Endothelial cell of umbilical vein (primary cell): ENCODE data around the gene FGFR1OP2. TPM values are rescaled to one million over a fixed set of nuclear protein-coding genes. Genes with fewer than 3 reads are reported as not detected.

Experiments used
- BruUV-seq: library from RNA; stranded (reverse); fragments of 400-500 nt; replicated peaks from 2 replicates; lab custom pipeline; 2021; lab: Mats Ljungman, UMichigan
- CTCF ChIA-PET: fragments of 300-600, 350-600 bp; sonication (Branson Sonifier 250); formaldehyde crosslinking; loops from one replicate; lab custom pipeline; 2021; ENCODE audit warnings: antibody characterized with exemption, inconsistent platforms; lab: Charles Lee
- POLR2A ChIA-PET: fragments of 300-600, 350-600 bp; sonication (Branson Sonifier 250); formaldehyde crosslinking; loops from one replicate; lab custom pipeline; 2021; ENCODE audit warnings: antibody characterized with exemption, inconsistent platforms; lab: Charles Lee
- DNase-seq: peaks from one replicate; pipeline ENCODE4 v3.0.0-alpha.2; 2011; ENCODE audit warnings: low read depth, low spot score
- FAIRE-seq: peaks from 2 replicates; lab custom pipeline; 2011; peaks lifted over from hg19 to GRCh38; lab: Jason Lieb, UNC
- H2AFZ ChIP-seq: 2 replicates; pipeline ENCODE4 v1.6.0; 2012; ENCODE audit warnings: low read depth, low read length, control low read depth, inconsistent platforms
- H3K27ac ChIP-seq: 2 replicates; pipeline ENCODE4 v1.5.1; 2011; ENCODE audit warnings: low read depth, mild to moderate bottlenecking, control low read depth, low read length, moderate library complexity; ENCODE audit not compliant: insufficient read depth
- H3K27me3 ChIP-seq, 2 experiments: 2 replicates each; pipeline versions ENCODE4 v1.6.0 to v1.6.1; 2011; ENCODE audit warnings: low read length in 2 of 2, mixed read lengths in 1 of 2; ENCODE audit not compliant: control insufficient read depth in 2 of 2, insufficient read depth in 2 of 2
- H3K36me3 ChIP-seq, 2 experiments: 2 replicates in 1 of 2; 3 replicates in 1 of 2; pipeline ENCODE4 v1.5.1; 2011; ENCODE audit warnings: low read length in 2 of 2, mild to moderate bottlenecking in 1 of 2, moderate library complexity in 1 of 2; ENCODE audit not compliant: control insufficient read depth in 2 of 2, insufficient read depth in 2 of 2; ENCODE audit errors: extremely low read depth in 1 of 2
- H3K4me1 ChIP-seq: 3 replicates; pipeline ENCODE4 v1.5.1; 2011; ENCODE audit warnings: mild to moderate bottlenecking, low read length; ENCODE audit not compliant: control insufficient read depth, insufficient read depth; ENCODE audit errors: extremely low read depth
- H3K4me2 ChIP-seq: 2 replicates; pipeline ENCODE4 v1.6.1; 2011; ENCODE audit warnings: low read length, control low read depth, mixed read lengths; ENCODE audit not compliant: insufficient read depth
- H3K4me3 ChIP-seq, 3 experiments: fragments of 200-600 bp in 1 of 3; sonication (generic), shearing (Covaris generic) in 1 of 3; replicated peaks in 1 of 3; 2 replicates each; pipeline ENCODE4 v1.5.1; 2011 to 2016; ENCODE audit warnings: control low read depth in 3 of 3, low read length in 3 of 3, mild to moderate bottlenecking in 2 of 3, inconsistent platforms in 1 of 3, low read depth in 1 of 3, moderate library complexity in 1 of 3; ENCODE audit not compliant: insufficient read depth in 1 of 3
- H3K79me2 ChIP-seq: 2 replicates; pipeline ENCODE4 v1.6.0; 2012; ENCODE audit warnings: low read length, inconsistent platforms; ENCODE audit not compliant: control insufficient read depth, insufficient read depth
- H3K9ac ChIP-seq: replicated peaks from 2 replicates; pipeline ENCODE3; 2011; ENCODE audit warnings: low read length, control low read depth; ENCODE audit not compliant: insufficient read depth; ENCODE audit errors: extremely low read depth
- H3K9me1 ChIP-seq: replicated peaks from 3 replicates; pipeline ENCODE4 v1.6.0; 2011; ENCODE audit warnings: mild to moderate bottlenecking, low read length; ENCODE audit not compliant: control insufficient read depth, insufficient read depth; ENCODE audit errors: extremely low read depth
- H3K9me3 ChIP-seq: replicated peaks from 2 replicates; pipeline ENCODE4 v1.5.1; 2012; ENCODE audit warnings: low read length, inconsistent platforms; ENCODE audit not compliant: control insufficient read depth, insufficient read depth
- H4K20me1 ChIP-seq: replicated peaks from 2 replicates; pipeline ENCODE3; 2011; ENCODE audit warnings: mild to moderate bottlenecking, low read length; ENCODE audit not compliant: control insufficient read depth, insufficient read depth; ENCODE audit errors: extremely low read depth
- CTCF ChIP-seq, 2 donors: IDR thresholded peaks; 1 replicate in 1 of 2; 2 replicates in 1 of 2; pipeline ENCODE4 v1.5.1; 2011; ENCODE audit warnings: low read length in 2 of 2, mild to moderate bottlenecking in 2 of 2, moderate library complexity in 2 of 2, control low read depth in 1 of 2, inconsistent platforms in 1 of 2, low read depth in 1 of 2; ENCODE audit not compliant: insufficient read depth in 1 of 2; ENCODE audit errors: extremely low read depth in 1 of 2
- EZH2 ChIP-seq: IDR thresholded peaks from 2 replicates; pipeline ENCODE4 v1.6.1; 2012; ENCODE audit warnings: borderline replicate concordance, low read depth, mild to moderate bottlenecking, moderate library complexity, low read length, inconsistent platforms; ENCODE audit not compliant: severe bottlenecking
- FOS ChIP-seq: IDR thresholded peaks from 2 replicates; pipeline ENCODE4 v1.6.1; 2011; ENCODE audit warnings: mild to moderate bottlenecking, low read length, moderate library complexity, borderline replicate concordance; ENCODE audit not compliant: insufficient read depth
- GATA2 ChIP-seq: IDR thresholded peaks from 2 replicates; pipeline ENCODE4 v1.7.0; 2011; ENCODE audit warnings: low read depth, mild to moderate bottlenecking, moderate library complexity, mixed read lengths, low read length; ENCODE audit not compliant: insufficient read length, insufficient read depth
- JUN ChIP-seq: IDR thresholded peaks from 2 replicates; pipeline ENCODE4 v1.6.1; 2011; ENCODE audit warnings: borderline replicate concordance, low read depth; ENCODE audit not compliant: insufficient read length, insufficient read depth
- MAX ChIP-seq: IDR thresholded peaks from 2 replicates; pipeline ENCODE4 v1.6.1; 2011; ENCODE audit not compliant: insufficient read depth, insufficient read length
- MYC ChIP-seq: IDR thresholded peaks from one replicate; pipeline ENCODE4 v1.6.1; 2011; ENCODE audit warnings: mild to moderate bottlenecking, low read depth, low read length
- POLR2A ChIP-seq: IDR thresholded peaks from 2 replicates; pipeline ENCODE4 v1.6.1; 2012; ENCODE audit warnings: low read depth, mild to moderate bottlenecking, control low read depth, low read length
- POLR2AphosphoS5 ChIP-seq: IDR thresholded peaks from 2 replicates; pipeline ENCODE4 v1.6.1; 2012; ENCODE audit warnings: low read depth, mild to moderate bottlenecking, control low read depth, low read length, moderate library complexity; ENCODE audit not compliant: insufficient read depth
- dilution Hi-C: fragments of 300-500 bp; cut with MboI; formaldehyde crosslinking; loops from one replicate; pipeline ENCODE4 v1.15.0; 2019; ENCODE audit warnings: low sequenced_read_pairs; ENCODE audit not compliant: extremely low pct_ligation_motif_present
- intact Hi-C: fragments of 100-400 bp; cut with micrococcal nuclease; formaldehyde crosslinking; loops from one replicate; pipeline ENCODE4 v1.10.0; 2022
- polyA plus RNA-seq, 4 experiments: library from polyadenylated mRNA; depleted of rRNA in 3 of 4; stranded (reverse) in 3 of 4; unstranded in 1 of 4; fragments of >200 nt; gene quantifications; 2 replicates each; pipeline versions ENCODE4 v1.2.1 to v1.2.3, GENCODE V29; 2011 to 2012; ENCODE audit warnings: missing spikeins in 1 of 4
- total RNA-seq: library from RNA; stranded (reverse); gene quantifications from 2 replicates; pipeline ENCODE4 v1.2.3, GENCODE V29; 2021

FGFR1OP2 gene
- total and polyA plus RNA-seq, 2 donors (not counting 3 experiments of a cell fraction or from before 2014, with no cell fraction given), result 22.7 to 49.3 TPM

- intact Hi-C loops, result no loop called here
- H2AFZ ChIP-seq, result no peak overlapping the region
- no TSS peak for BruUV-seq
- DNase-seq (no peak), FAIRE-seq (peak; percentile 38)
- H3K9me3 ChIP-seq, result no peaks in the 10 kb centered on the region
- no peak overlapping the region for H3K4me3 ChIP-seq
- POLR2A ChIA-PET, result no interaction called here
- H3K27ac ChIP-seq, result no peak overlapping the region
- H3K4me2 ChIP-seq, result no peak overlapping the region
- CTCF ChIA-PET, result no interaction called here
- no peaks in the 10 kb centered on the region for H3K9me1 ChIP-seq
- no peak overlapping the region for H3K9ac ChIP-seq
- TF ChIP-seq MAX (no peak), POLR2A (no peak), MYC (no peak)
- H3K27me3 ChIP-seq, result no peaks in the 10 kb centered on the region
- H3K4me1 ChIP-seq, result no peaks in the 10 kb centered on the region
- no peaks in the 10 kb centered on the region for H3K36me3 ChIP-seq
- H3K79me2 ChIP-seq, result no peaks in the 10 kb centered on the region
- no peaks in the 10 kb centered on the region for H4K20me1 ChIP-seq
- dilution Hi-C loops, result no loop called here
Observed at GRCh38 chr12:26987634-26988424, 49.6 kb downstream of the FGFR1OP2 start.

DNA sequence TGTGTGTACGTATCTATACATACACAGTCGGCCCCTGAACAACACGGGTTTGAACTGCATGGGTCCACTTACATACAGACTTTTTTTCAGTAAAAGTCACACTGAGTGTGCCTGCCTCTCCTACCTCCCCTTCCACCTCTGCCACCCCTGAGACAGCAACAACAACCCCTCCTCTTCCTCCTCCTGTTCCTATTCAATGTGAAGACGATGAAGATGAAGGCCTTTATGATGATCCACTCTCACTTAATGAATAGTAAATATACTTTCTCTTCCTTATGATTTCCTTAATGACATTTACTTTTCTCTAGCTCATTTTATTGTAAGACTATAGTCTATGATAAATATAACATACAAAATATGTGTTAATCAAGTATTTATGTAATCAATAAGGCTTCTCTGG is 50.4 kb downstream of the FGFR1OP2 start:
- DNase-seq, result no peak
- Histone ChIP-seq H3K36me3 (peaks cover 0 to 2% of the 10 kb centered on the region in 2 experiments), H3K9me3 (no peaks in the 10 kb centered on the region), H2AFZ (no peak overlapping the region), H3K27me3 (no peaks in the 10 kb centered on the region), H3K79me2 (no peaks in the 10 kb centered on the region), H4K20me1 (no peaks in the 10 kb centered on the region), H3K27ac (no peak overlapping the region), H3K9me1 (no peaks in the 10 kb centered on the region), H3K4me1 (no peaks in the 10 kb centered on the region), H3K9ac (no peak overlapping the region), H3K4me2 (no peak overlapping the region), H3K4me3 (no peak overlapping the region)
- TF ChIP-seq EZH2 (no peak), JUN (no peak), CTCF (IDR thresholded peaks at IDR 0.05; ENCODE audit: extremely low read depth in 1 of 2, insufficient read depth in 1 of 2, low read depth in 1 of 2, low read length in 2 of 2) (no peak), GATA2 (no peak), MYC (no peak), POLR2AphosphoS5 (no peak), FOS (no peak), POLR2A (no peak), MAX (no peak)
- intact Hi-C loops, result no loop called here
- dilution Hi-C loops, result no loop called here
- FAIRE-seq, result no peak
- POLR2A ChIA-PET, result no interaction called here
- BruUV-seq, result no TSS peak
- CTCF ChIA-PET, result interaction anchor here (1.1 kb wide), 1 partner anchor 318 kb away, joined by 4 read pairs; no protein-coding TSS in a partner anchor
